ENCODE measurements around the gene E4F1. TPM values are rescaled to one million over a fixed set of nuclear protein-coding genes. Genes with fewer than 3 reads are reported as not detected.

The E4F1 gene
- total and polyA plus RNA-seq, 2 of the 13 experiments (the other 11 are each of a cell fraction or from before 2014, with no cell fraction given), result 13.8 to 19.5 TPM

DNA sequence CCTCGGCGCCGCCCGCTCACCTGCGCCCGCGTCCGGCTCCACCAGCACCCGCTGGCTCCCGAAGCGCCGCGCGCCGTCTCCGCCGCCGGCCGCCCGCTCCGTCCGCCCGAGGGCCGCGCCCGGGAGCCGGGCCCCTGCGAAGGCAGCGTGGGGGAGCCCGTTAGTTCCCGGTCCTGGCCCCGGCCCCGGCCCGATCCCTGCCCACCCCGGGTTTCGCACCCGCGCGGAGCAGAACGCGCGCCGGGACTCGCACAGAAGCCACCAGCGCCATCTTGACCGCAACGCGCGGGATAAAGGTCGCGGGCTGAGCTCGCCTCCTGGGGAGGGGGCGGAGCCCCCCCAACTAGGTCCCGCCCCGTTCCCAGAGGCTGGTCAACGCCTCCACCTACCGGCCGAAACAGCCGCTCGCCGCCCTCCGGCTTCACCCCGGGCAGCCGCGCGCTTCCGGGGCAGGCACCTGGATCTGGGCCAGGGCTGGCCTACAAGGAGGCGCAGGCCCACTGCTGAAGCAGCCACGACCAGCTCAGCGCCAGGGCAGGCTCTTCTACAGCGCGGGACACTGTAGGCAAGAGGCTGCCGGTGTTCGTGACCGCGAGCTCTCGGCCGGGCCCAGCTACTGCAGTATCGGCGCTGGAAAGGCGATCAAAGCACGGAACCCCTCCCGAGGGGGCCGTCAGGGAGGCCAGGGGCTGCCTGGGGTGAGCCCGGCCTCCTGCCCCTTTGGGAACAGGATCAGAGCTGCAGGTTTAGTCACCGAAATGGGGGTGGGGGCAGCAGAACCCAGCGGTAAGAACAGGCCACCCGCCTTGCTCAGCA lies 28.1 kb downstream of the E4F1 start, which contains the start of gene ECI1 (continued):
- peak; percentile 63; the same call in 1 of the 2 replicates for TF ChIP-seq ZNF773 (CRISPR knock-in tag; IDR thresholded peaks at IDR 0.05; ENCODE audit: borderline replicate concordance)
- TF ChIP-seq CERS6 (CRISPR knock-in tag; IDR thresholded peaks at IDR 0.05), result no peak
- 0 out of 2 replicates have a peak, but pooled peaks have one; percentile 63 for TF ChIP-seq AHDC1 (CRISPR knock-in tag; IDR thresholded peaks at IDR 0.05; ENCODE audit: borderline replicate concordance)
- TF ChIP-seq ZNF660 (CRISPR knock-in tag; IDR thresholded peaks at IDR 0.05; ENCODE audit: borderline replicate concordance, low read depth), result no peak
- TF ChIP-seq ZEB1 (IDR thresholded peaks at IDR 0.05; ENCODE audit: insufficient replicate concordance, low read depth), result peak; percentile 37
- peak; percentile 90; the same call in 1 of the 2 replicates for TF ChIP-seq ZNF772 (CRISPR knock-in tag; IDR thresholded peaks at IDR 0.05)
- TF ChIP-seq ZMYM4 (CRISPR knock-in tag; IDR thresholded peaks at IDR 0.05), result 0 out of 2 replicates have a peak, but pooled peaks have one; percentile 11
- TF ChIP-seq KDM2A (CRISPR knock-in tag; IDR thresholded peaks at IDR 0.05; ENCODE audit: borderline replicate concordance, low read depth), result peak; percentile 98
- 0 out of 2 replicates have a peak, but pooled peaks have one; percentile 29 for TF ChIP-seq NFKB2 (CRISPR knock-in tag; IDR thresholded peaks at IDR 0.05; ENCODE audit: borderline replicate concordance)
- no peak for TF ChIP-seq MAFF (IDR thresholded peaks at IDR 0.05; ENCODE audit: low read depth, low read length)
- TF ChIP-seq HNRNPLL (IDR thresholded peaks at IDR 0.05; ENCODE audit: low read depth, low read length, poor library complexity, severe bottlenecking), result peak; percentile 76
- TF ChIP-seq HMG20B (CRISPR knock-in tag; conservative IDR thresholded peaks at IDR 0.05), result 0 out of 2 replicates have a peak, but pooled peaks have one; percentile 56
- no peak for TF ChIP-seq ZNF142 (CRISPR knock-in tag; IDR thresholded peaks at IDR 0.05)
